Upper lobe of right lung (tissue), 1 donor: ENCODE measurements around the gene ANKRD12. TPM values are rescaled to one million over a fixed set of nuclear protein-coding genes. Genes with fewer than 3 reads are reported as not detected.

Experiments
- ATAC-seq: fragments of 200-7000 bp; cut with Tn5 transposase; one replicate; pipeline ENCODE4 v1.9.1; 2020; ENCODE audit warnings: mild to moderate bottlenecking, moderate library complexity
- DNase-seq: peaks from one replicate; pipeline ENCODE4 v3.0.0-alpha.2; 2020
- H3K27ac ChIP-seq: fragments of 200-600 bp; one replicate; pipeline ENCODE4 v1.8.0; 2022
- H3K27me3 ChIP-seq: fragments of 200-600 bp; one replicate; pipeline ENCODE4 v1.8.0; 2022; ENCODE audit warnings: mild to moderate bottlenecking
- H3K36me3 ChIP-seq: fragments of 200-600 bp; one replicate; pipeline ENCODE4 v1.8.0; 2022
- H3K4me1 ChIP-seq: fragments of 200-600 bp; one replicate; pipeline ENCODE4 v1.8.0; 2022
- H3K4me3 ChIP-seq: fragments of 200-600 bp; one replicate; pipeline ENCODE4 v1.8.0; 2022; ENCODE audit warnings: mild to moderate bottlenecking
- H3K9me3 ChIP-seq: fragments of 200-600 bp; one replicate; pipeline ENCODE4 v1.8.0; 2022
- CTCF ChIP-seq: fragments of 200-600 bp; IDR thresholded peaks from one replicate; pipeline ENCODE4 v1.8.0; 2022; ENCODE audit warnings: antibody characterized with exemption
- intact Hi-C: fragments of 100-400 bp; cut with DNase I; formaldehyde crosslinking; loops from one replicate; pipeline ENCODE4 v1.11.0; 2022
- total RNA-seq: library from RNA; stranded (reverse); fragmentation: NEBNext Ultra II Directional; extraction: Animal tissue kit (Norgen Biotek cat#: 25700); gene quantifications from one replicate; pipeline ENCODE4 v1.2.1, GENCODE V29; 2021
- donor health status: DM: no; HTN: yes; CAD: no; lungs with severe emphysema.

ANKRD12 gene
- total RNA-seq, 1 donor from 2014 or later = 74.2 TPM

GRCh38 chr18:9319333-9319732 lies 182.8 kb downstream of the ANKRD12 start:
- H3K9me3 ChIP-seq = no peaks in the 10 kb centered on the region
- TF ChIP-seq CTCF = no peak
- intact Hi-C loops = no loop called here
- H3K27ac ChIP-seq = no peak overlapping the region
- no peaks in the 10 kb centered on the region for H3K36me3 ChIP-seq
- ATAC-seq = no peak
- no peaks in the 10 kb centered on the region for H3K27me3 ChIP-seq
- H3K4me1 ChIP-seq = peaks cover 3% of the 10 kb centered on the region
- DNase-seq = no peak
- H3K4me3 ChIP-seq = no peak overlapping the region

- H3K4me3 ChIP-seq = no peak overlapping the region
- no peak overlapping the region for H3K27ac ChIP-seq
- peaks cover 3% of the 10 kb centered on the region for H3K4me1 ChIP-seq
- intact Hi-C loops = no loop called here
- DNase-seq (no peak), ATAC-seq (no peak)
- H3K27me3 ChIP-seq = no peaks in the 10 kb centered on the region
- no peak for TF ChIP-seq CTCF
- no peaks in the 10 kb centered on the region for H3K9me3 ChIP-seq
- no peaks in the 10 kb centered on the region for H3K36me3 ChIP-seq
These were observed 184.5 kb downstream of the ANKRD12 start for GRCh38 chr18:9321017-9321452.

- Histone ChIP-seq H3K9me3 (no peaks in the 10 kb centered on the region), H3K4me3 (no peak overlapping the region), H3K4me1 (peaks cover 3% of the 10 kb centered on the region), H3K27ac (no peak overlapping the region), H3K27me3 (no peaks in the 10 kb centered on the region), H3K36me3 (no peaks in the 10 kb centered on the region)
- no peak for DNase-seq
- intact Hi-C loops = no loop called here
- no peak for TF ChIP-seq CTCF
- ATAC-seq = no peak
These were observed 185.2 kb downstream of the ANKRD12 start for GRCh38 chr18:9321736-9322135.

GRCh38 chr18:9322744-9323143 lies 186.2 kb downstream of the ANKRD12 start:
- TF ChIP-seq CTCF = no peak
- intact Hi-C loops = no loop called here
- H3K27me3 ChIP-seq = no peaks in the 10 kb centered on the region
- no peak overlapping the region for H3K27ac ChIP-seq
- H3K4me1 ChIP-seq = peaks cover 3% of the 10 kb centered on the region
- H3K9me3 ChIP-seq = no peaks in the 10 kb centered on the region
- DNase-seq (no peak), ATAC-seq (no peak)
- H3K4me3 ChIP-seq = no peak overlapping the region
- no peaks in the 10 kb centered on the region for H3K36me3 ChIP-seq

- no peak for TF ChIP-seq CTCF
- H3K27ac ChIP-seq = no peak overlapping the region
- H3K4me3 ChIP-seq = no peak overlapping the region
- ATAC-seq = no peak
- intact Hi-C loops = no loop called here
- no peak for DNase-seq
- no peaks in the 10 kb centered on the region for H3K27me3 ChIP-seq
- H3K4me1 ChIP-seq = peaks cover 3% of the 10 kb centered on the region
- no peaks in the 10 kb centered on the region for H3K9me3 ChIP-seq
- H3K36me3 ChIP-seq = no peaks in the 10 kb centered on the region
These were observed 187.3 kb downstream of the ANKRD12 start for GRCh38 chr18:9323750-9324445.

- TF ChIP-seq CTCF = no peak
- intact Hi-C loops = no loop called here
These were observed 189.1 kb downstream of the ANKRD12 start for GRCh38 chr18:9325716-9326115.

More at GRCh38 chr18:9325716-9326115, 189.1 kb downstream of the ANKRD12 start:
- H3K4me1 ChIP-seq = peaks cover 2% of the 10 kb centered on the region
- no peak for ATAC-seq
- H3K27ac ChIP-seq = no peak overlapping the region
- H3K36me3 ChIP-seq = no peaks in the 10 kb centered on the region
- DNase-seq = no peak
- no peaks in the 10 kb centered on the region for H3K27me3 ChIP-seq
- H3K9me3 ChIP-seq = no peaks in the 10 kb centered on the region
- H3K4me3 ChIP-seq = no peak overlapping the region
